ENCODE results near the gene RUBCN.

RUBCN gene

DNA sequence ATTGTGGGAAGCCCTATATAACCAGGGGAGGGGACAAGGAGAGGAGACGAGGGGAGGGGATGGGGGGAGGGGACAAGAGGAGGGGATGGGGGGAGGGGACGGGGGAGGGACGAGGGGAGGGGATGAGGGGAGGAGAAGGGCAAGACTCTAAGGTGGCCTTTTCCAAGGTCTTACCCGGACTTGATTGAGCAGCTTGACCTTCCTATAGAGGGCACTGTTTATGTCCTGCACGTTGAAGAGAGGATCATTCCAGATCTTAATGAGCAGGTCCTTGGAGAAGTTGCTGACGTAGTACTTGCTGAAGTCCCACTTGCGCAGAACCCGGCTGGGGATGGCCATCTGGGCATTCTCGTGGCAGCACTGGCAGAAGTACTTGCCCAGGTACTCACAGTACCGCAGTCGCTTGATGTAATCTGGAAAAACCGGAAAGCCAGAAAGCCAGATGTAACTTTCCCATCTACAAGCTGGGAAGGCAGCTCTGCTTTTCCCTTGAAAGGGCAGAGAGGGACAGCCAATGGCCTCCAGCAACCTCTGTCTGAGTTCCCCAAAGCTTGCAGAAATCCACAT is 55.7 kb downstream of the RUBCN start:
- TF ChIP-seq, protein P1, sequence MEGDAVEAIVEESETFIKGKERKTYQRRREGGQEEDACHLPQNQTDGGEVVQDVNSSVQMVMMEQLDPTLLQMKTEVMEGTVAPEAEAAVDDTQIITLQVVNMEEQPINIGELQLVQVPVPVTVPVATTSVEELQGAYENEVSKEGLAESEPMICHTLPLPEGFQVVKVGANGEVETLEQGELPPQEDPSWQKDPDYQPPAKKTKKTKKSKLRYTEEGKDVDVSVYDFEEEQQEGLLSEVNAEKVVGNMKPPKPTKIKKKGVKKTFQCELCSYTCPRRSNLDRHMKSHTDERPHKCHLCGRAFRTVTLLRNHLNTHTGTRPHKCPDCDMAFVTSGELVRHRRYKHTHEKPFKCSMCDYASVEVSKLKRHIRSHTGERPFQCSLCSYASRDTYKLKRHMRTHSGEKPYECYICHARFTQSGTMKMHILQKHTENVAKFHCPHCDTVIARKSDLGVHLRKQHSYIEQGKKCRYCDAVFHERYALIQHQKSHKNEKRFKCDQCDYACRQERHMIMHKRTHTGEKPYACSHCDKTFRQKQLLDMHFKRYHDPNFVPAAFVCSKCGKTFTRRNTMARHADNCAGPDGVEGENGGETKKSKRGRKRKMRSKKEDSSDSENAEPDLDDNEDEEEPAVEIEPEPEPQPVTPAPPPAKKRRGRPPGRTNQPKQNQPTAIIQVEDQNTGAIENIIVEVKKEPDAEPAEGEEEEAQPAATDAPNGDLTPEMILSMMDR (IDR thresholded peaks at IDR 0.05; ENCODE audit: borderline replicate concordance, control extremely low read depth, extremely low read depth, insufficient read depth, missing control alignments), result no peak
- DNase-seq (ENCODE audit: low spot score), result no peak
- in situ Hi-C loops (cut with MboI; ENCODE audit: low sequenced_read_pairs, unreplicated experiment), result no loop called here

DNA sequence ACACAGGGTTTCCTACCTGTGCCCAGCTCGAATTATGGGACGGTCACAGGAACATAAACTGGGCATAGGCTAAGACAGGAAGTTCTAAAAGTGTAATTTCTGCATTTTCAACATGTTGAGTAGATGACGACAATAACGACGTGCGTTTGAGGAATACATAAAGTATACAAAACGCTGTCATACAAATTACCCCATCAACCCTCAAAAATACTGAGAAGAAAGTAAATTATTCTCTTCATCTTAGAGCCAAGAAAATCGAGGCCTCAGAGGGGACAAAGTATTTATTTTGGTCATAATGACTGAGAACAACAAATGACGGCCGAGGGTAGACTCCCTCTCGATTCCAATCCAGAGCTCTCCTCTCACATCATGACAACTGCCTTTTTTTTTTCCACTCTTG is 60.8 kb downstream of the RUBCN start:
- no peak for DNase-seq (ENCODE audit: low spot score)
- in situ Hi-C loops (cut with MboI; ENCODE audit: low sequenced_read_pairs, unreplicated experiment), result loop anchor here (10.0 kb wide), 1 partner anchor 71 kb away; no protein-coding TSS in a partner anchor
- TF ChIP-seq, protein P1 (IDR thresholded peaks at IDR 0.05; ENCODE audit: borderline replicate concordance, control extremely low read depth, extremely low read depth, insufficient read depth, missing control alignments), result no peak

DNA sequence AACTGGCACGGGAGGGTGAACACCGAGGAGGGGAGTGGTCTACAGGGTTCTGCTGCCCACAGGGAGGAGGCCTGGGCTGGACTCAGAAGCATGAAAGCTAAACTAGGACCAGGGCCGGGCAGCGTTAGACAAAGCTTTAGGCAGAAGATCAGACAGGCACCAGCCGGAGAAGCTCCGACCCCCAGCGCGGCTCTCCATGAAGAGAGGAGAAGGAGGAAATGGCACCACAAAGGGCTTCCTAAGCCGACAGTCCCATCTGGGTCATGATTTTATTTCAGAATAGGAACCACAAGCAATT is 61.2 kb downstream of the RUBCN start:
- TF ChIP-seq, protein P1 (IDR thresholded peaks at IDR 0.05; ENCODE audit: borderline replicate concordance, control extremely low read depth, extremely low read depth, insufficient read depth, missing control alignments), result no peak
- in situ Hi-C loops (cut with MboI; ENCODE audit: low sequenced_read_pairs, unreplicated experiment), result loop anchor here (10.0 kb wide), 1 partner anchor 71 kb away; no protein-coding TSS in a partner anchor
- no peak for DNase-seq (ENCODE audit: low spot score)

DNA sequence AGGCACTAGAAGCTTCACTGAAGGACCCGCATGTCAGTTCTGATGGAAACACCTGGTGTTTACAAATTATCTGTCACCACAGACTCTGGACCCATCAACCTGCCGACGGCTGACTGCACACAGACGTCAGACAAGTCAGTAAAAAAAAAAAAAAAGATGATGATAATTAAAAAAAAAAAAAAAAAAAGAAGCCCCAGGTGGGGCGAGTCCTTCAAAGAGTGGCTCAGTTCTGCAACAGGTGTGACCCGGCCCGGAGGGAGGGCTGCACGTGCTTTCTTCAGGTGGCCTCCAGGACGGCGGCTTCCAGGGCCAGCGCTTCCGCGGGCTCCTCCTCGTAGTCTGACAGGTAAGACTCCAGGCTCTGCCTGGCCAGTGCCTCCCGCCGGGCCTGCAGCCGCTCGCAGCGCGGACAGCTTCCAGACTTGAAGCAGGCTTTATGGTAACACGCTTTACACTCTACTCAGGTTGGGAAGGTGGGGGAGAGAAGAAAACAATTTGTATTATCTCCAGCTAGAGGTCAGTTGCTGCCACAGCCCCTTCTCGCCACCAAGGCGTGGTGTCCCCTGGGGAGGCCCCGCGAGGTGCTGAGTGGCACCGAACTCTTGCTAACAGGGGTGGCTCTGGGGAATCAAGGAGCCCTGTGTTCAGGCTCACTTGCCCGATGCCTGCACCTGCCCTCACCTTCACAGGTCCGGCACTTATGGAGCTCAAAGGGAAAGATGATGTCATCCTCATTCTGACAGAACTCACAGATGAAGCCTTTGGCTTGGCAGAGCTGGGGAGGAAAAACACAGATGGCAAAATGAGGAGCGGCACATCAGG is 61.8 kb downstream of the RUBCN start:
- DNase-seq (ENCODE audit: low spot score), result peak; percentile 26
- in situ Hi-C loops (cut with MboI; ENCODE audit: low sequenced_read_pairs, unreplicated experiment), result loop anchor here (10.0 kb wide), 1 partner anchor 70 kb away; no protein-coding TSS in a partner anchor

DNA sequence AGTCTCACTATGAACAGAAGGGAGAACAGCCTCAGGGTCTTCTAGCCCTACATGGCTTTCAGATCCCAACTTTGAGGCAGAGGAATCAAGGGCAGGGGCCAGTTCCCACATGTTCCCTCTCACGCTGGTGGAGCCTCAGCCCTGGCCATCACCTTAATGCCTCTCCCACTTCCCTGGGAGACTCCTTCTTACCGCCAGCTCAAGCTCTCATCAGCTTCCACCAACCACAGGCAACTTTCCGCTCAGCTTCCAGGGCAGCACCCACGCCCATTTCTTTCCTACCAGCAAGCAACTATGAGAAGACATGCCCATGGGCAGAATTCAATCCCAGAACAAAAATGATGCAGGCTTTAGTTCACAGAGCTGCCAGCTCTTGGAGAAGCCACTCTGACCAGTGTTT is 63.5 kb downstream of the RUBCN start:
- in situ Hi-C loops (cut with MboI; ENCODE audit: low sequenced_read_pairs, unreplicated experiment), result loop anchor here (10.0 kb wide), 1 partner anchor 68 kb away; no protein-coding TSS in a partner anchor
- TF ChIP-seq, protein P1 (IDR thresholded peaks at IDR 0.05; ENCODE audit: borderline replicate concordance, control extremely low read depth, extremely low read depth, insufficient read depth, missing control alignments), result no peak
- DNase-seq (ENCODE audit: low spot score), result no peak

More for the DNA sequence above, 61.8 kb downstream of the RUBCN start:
- TF ChIP-seq, protein P1 (IDR thresholded peaks at IDR 0.05; ENCODE audit: borderline replicate concordance, control extremely low read depth, extremely low read depth, insufficient read depth, missing control alignments), result no peak

DNA sequence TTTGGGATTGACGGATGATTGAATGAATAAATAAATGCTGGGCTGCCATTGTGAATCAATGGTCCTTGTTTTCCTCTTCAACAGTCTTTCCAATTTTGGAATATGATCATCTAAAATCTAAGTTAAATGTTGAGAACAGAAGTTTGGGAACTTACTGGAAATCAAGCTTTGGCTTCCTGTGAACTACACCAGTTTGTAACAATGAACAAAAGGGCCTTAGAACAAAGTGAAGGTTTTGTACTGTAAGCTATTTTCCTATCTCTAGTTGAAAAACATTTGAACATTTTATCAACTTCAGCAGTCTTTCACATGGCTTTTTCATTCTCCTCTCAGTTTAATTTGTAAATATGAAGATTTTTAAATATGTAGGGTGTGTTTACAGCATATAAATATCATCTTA is 66.3 kb downstream of the RUBCN start:
- in situ Hi-C loops (cut with MboI; ENCODE audit: low sequenced_read_pairs, unreplicated experiment), result loop anchor here (10.0 kb wide), 1 partner anchor 66 kb away; no protein-coding TSS in a partner anchor
- TF ChIP-seq, protein P1 (IDR thresholded peaks at IDR 0.05; ENCODE audit: borderline replicate concordance, control extremely low read depth, extremely low read depth, insufficient read depth, missing control alignments), result no peak
- DNase-seq (ENCODE audit: low spot score), result no peak
